HG02981 (cell line): ENCODE results near the gene EBF3.

Experiments used
- ATAC-seq: cut with Tn5 transposase; IDR thresholded peaks from one replicate; pipeline ENCODE4 v1.9.1; 2021; ENCODE audit warnings: mild to moderate bottlenecking, moderate library complexity; ENCODE audit not compliant: unreplicated experiment

Gene EBF3

DNA sequence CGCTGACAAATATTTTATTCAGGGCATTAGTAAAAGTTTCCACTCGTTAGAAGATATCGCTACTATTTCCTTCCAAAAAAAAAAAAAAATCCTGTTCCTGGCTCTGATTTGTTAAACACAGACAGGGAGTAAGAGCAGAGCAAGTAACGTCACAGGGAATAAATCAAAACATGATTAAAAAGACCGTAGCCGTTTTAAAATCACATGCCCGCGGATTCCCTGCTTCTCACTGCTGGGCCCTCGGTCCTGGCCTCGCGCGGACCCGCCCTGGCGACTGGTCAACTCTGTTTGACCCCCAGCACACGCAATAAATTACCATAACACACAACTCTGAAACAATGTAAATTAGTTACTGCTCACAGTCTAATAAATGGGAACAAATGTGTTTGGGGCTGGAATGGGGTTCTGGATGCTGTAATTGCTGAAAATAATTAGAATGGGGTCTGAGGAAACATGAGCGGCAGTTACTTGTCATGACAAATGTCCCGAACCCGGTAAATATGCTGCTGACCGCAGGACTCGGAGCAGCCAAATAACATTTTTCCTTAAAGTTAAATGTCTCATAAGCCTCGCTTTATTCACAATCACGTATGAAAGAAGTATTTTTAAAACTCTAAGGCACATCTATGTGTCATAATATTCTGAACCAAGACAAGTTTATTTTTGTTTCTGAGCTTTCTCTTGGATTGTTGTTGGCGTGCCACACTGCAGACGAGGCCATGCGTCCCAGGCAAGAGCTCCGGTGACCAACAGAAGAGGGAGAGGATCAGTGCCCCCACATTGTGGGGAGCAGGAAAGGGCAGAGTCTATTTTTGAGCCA is 17.9 kb downstream of the EBF3 start:
- no peak for ATAC-seq

- ATAC-seq: no peak
Observed at GRCh38 chr10:129945526-129945925, 18.5 kb downstream of the EBF3 start.

- no peak for ATAC-seq
Observed at GRCh38 chr10:129945064-129945463, 19.0 kb downstream of the EBF3 start.

- no peak for ATAC-seq
Observed at GRCh38 chr10:129944456-129944855, 19.6 kb downstream of the EBF3 start.

DNA sequence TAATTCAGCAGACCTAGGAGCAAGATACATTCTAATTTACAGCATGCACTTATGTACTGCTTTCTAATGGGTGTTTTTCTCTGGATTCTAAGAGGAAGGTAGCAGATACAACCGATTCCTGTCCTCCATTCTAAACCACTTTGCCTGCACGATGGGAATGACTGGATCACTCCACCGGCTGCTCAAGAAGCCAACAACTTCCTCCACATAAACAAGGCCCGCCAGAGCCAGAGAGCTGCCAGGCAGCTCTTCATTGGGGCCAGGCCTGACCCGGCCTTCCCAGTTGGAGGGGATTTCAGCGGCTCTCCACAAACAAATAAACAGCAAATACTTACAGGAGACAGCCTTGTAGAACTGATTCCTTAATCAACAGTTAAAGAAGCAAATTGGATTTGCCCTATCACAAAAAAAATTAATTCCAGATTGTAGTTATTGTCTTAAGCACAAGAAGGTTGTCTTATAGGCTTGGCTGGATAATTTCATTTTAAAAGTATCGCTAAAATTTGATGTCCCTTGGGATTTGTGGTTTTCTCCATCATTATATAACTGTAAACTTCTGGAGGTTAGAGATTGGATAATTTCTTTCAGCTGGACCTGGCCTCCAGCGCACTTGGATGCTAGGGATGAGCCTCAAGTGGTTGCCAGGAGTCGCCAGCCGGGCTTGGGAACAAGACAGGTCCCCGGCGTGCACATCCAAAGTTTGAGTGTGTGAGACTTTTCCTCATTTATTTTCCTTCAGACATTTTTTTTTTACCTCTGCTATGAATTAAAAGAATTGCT is 20.9 kb downstream of the EBF3 start:
- ATAC-seq: no peak

GRCh38 chr10:129942391-129942790 is 21.7 kb downstream of the EBF3 start:
- ATAC-seq: no peak

GRCh38 chr10:129942019-129942277 is 22.1 kb downstream of the EBF3 start:
- no peak for ATAC-seq

- ATAC-seq: no peak
Observed at GRCh38 chr10:129941199-129942018, 22.7 kb downstream of the EBF3 start.

DNA sequence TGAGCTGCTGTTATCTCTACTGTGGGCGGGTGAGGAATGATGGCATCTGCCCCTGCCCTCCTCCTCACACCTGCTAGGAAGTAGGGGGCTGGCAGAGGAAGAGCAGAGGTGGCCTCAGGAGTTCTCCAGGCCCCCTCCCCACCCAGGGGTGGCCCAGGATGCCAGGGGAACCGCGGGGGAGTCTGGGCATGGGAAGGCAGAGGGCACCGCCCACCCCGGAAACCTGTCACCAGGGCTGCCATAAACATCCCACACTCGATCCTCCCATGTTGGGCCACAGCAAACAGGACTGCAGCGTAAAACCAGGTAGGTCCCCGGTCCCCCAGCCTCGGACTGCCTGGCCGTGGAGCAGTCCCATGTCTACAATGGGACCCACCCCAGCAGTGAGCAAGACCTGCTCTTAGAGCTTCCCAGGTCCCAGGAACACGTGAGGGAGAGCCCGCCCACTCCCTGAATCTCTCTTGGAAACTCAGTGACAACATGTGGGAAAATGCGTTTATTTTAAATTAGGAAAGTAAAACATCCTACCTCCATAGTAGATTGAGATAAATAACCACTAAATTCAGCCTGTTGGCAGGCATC is 23.4 kb downstream of the EBF3 start:
- ATAC-seq: no peak

DNA sequence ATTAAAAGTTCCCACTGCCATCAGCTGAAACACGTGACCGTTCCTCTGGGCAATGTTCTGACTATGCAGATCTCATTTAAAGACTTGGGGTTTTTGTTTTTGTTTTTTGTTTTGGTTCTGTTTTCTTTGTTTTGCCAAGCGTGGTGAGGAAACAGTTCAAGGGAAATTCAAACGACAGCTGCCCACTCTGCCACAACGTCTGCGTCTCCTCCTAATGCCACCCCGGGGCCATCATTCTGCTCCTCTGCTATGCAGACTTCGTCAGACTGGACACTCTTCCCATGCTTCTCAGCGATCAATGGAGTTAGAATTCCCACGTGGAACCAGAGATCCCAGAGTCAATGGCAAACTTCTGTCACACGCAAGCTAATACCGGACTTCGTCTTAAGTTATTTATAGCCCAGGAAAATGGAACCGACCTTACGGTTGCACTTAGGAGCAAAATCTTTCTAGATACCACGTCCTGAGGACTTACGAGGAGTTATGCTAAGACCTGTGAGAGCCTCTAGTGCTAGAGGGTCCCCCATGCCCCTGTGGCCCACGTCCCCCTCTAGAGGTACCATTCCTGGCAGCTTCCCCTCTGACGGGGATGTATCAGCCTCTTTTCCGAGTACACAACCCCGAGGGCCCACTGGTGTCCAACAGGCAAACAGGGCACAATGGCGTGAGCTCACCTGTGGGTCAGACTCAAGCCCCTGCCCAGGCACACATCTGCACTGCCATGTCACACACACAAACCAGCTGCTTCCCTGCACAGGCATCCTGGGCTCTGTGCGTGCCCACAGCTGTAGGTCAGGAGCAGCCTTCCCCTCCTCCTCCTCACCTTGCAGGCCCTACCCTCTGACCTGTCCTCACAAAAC is 24.4 kb downstream of the EBF3 start:
- ATAC-seq: no peak

DNA sequence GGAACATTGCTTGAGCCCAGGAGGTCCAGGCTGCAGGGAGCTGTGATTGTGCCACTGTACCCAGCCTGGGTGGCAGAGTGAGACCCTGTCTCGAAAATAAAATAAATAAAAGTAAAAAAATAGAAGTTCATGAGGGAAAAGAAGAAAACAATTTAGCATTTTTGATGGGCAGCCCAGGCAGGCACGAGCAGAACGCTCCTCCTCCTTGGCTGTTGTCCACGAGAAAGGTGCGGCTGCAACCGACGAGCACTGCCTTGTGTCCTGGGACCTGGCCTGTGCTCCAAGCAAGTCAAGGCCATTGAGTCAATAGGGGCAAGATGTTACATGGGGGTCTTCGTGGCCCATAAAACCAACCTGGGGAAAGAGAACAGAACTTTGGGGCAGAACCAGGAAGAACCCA is 25.6 kb downstream of the EBF3 start:
- no peak for ATAC-seq

DNA sequence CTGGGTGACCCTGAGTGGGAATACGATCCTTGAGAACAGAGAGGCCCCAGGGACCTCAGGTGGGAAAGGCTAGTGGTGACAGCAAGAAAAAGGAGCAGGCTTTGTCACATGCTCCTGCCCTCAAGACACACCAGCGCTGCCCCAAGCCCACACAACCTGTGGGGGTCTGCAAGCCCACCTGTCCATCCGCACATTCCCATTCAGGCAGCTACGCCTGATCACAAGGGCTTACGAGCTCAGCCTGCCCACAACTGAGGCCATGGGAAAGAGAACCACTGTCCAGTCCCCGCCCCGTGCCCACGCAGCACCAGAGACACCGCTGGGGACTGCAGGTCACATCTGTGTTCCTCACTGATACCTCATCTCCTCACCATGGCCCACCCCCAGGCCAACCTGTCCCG is 26.7 kb downstream of the EBF3 start:
- no peak for ATAC-seq

GRCh38 chr10:129936923-129937300 is 27.2 kb downstream of the EBF3 start:
- ATAC-seq: no peak

DNA sequence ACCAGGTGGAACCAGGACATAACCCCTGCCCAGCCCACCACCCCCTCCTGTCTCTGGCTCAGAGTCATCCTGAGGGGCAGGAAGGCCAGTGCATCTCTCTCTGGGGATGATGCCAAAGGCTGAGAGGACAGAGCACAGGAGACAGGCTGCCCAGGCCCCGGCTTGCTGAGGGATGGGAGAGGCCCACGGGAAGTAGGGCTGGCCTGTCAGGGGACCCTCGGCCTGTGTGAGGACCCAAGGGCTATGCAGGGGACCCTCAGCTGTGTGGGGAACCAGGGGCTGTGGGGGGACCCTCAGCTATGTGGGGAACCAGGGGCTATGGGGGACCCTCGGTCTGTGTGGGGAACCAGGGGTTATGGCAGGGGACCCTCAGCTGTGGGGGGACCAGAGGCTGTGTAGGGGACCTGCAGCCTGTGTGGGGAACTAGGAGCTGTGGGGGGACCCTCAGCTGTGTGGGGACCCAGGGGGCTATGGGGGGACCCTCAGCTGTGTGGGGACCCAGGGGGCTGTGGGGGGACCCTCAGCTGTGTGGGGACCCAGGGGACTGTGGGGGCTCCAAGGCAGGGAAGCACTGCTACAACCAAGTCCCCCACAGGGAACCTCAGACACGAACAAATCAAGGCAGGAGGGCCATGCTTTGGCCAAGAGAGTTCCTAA is 27.7 kb downstream of the EBF3 start:
- ATAC-seq: no peak

- no peak for ATAC-seq
Observed at GRCh38 chr10:129935867-129936152, 28.3 kb downstream of the EBF3 start.

DNA sequence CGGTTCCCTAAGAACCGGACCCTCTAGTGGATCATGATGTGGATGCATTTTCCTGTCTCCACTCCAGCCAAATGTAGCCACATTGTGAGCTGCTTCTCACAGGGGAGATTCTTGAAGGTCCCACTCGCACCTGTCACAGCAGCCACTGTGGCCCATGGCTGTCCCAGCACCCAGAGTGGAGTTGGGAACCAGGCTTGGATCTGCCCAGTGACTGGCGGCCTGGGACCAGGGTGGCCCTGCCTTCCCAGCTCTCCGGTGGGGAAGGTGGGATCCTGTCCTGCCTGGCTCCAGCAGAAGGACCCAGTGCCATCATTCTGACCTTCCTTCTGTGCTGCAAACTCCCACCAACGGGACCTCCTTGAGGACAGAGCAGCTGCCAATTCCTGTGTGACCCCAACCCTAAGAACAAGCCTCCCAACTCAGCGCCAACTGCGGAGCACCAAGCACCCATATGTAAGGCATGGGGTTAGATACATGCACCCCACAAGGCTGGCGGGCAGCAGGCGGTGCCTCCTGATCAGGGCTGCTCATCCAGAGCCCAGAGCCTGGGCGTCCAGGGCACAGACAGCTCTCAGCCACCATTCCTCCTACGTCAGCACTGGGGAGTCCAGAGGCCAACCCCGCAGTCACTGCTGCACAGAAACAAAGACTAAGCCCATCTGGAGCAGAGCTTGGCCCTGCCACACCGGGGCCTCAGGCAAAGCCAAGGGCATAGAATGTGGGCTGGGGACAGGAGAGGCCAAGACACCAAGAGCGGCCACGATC is 28.8 kb downstream of the EBF3 start:
- no peak for ATAC-seq

- ATAC-seq: no peak
Observed at GRCh38 chr10:129934196-129934925, 29.7 kb downstream of the EBF3 start.

DNA sequence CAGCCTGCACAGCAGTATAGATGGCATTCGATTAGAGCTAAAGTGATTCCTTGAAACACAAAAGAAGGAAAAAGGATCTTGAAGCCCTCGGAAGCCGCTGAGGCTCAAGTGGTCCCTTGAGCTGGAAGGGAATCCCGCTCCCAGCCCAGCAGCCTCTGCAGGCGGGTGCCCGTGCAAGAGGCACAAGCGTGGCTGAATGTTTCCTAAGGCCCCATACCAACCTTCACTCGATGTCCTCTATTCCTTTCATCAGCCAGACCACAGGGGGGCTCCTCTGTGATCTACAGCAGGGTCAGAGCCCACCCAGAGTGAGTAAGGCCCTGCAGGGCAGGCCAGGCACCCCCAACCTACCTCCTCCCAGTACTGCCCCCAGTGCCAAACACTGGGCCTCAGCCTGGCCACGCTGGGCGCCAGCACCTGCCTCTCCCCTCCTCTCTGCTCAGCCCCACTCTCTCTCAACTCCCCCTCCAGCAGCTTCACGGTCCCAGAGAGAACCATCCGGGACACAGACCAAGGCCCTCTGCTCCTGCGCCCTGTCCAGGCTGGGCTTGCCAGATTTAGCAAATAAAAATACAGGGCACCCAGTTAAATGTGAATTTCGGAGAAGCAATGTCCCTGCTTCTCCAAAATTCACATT is 30.5 kb downstream of the EBF3 start:
- no peak for ATAC-seq
